Tibial nerve (tissue), 4 donors: ENCODE measurements around the gene ENKD1. TPM values are rescaled to one million over a fixed set of nuclear protein-coding genes. Genes with fewer than 3 reads are reported as not detected.

ENCODE experiments used
- DNase-seq, 2 donors: peaks; one replicate each; pipeline ENCODE4 v3.0.0-alpha.2; 2019; ENCODE audit warnings: low spot score in 2 of 2
- H3K27ac ChIP-seq, 4 donors: fragments of 200-600 bp; sonication (generic) in 3 of 4; one replicate each; pipeline ENCODE4 v1.5.1; 2017 to 2019; ENCODE audit warnings: mild to moderate bottlenecking in 1 of 4
- H3K27me3 ChIP-seq, 2 donors: fragments of 200-600 bp; sonication (generic) in 1 of 2; one replicate each; pipeline versions ENCODE4 v1.5.1 to v1.6.0; 2017 to 2019
- H3K36me3 ChIP-seq, 3 donors: fragments of 200-600 bp; sonication (generic); one replicate each; pipeline ENCODE4 v1.5.1; 2018 to 2019
- H3K4me1 ChIP-seq, 4 donors: fragments of 200-600 bp; sonication (generic) in 3 of 4; one replicate each; pipeline ENCODE4 v1.5.1; 2017 to 2019
- H3K4me3 ChIP-seq, 4 donors: fragments of 200-600 bp; sonication (generic) in 3 of 4; one replicate each; pipeline ENCODE4 v1.5.1; 2017 to 2019; ENCODE audit warnings: mild to moderate bottlenecking in 1 of 4, moderate library complexity in 1 of 4
- H3K9me3 ChIP-seq, 4 donors: fragments of 200-600 bp; sonication (generic) in 3 of 4; one replicate each; pipeline ENCODE4 v1.5.1; 2017 to 2019
- CTCF ChIP-seq, 5 experiments: fragments of 200-600 bp in 3 of 5; fragments of 450-650 bp in 2 of 5; sonication (generic) in 3 of 5; IDR thresholded peaks; one replicate each; pipeline ENCODE4 v1.5.1; 2016 to 2019; ENCODE audit warnings: antibody characterized with exemption in 5 of 5, mild to moderate bottlenecking in 3 of 5, moderate library complexity in 2 of 5
- EP300 ChIP-seq, 2 donors: sonication (generic); formaldehyde crosslinking; IDR thresholded peaks; one replicate each; pipeline ENCODE4 v1.6.1; 2017; ENCODE audit warnings: antibody characterized with exemption in 2 of 2, mild to moderate bottlenecking in 1 of 2
- POLR2A ChIP-seq, 2 donors: fragments of 450-650 bp; IDR thresholded peaks; one replicate each; pipeline ENCODE4 v1.6.1; 2017; ENCODE audit warnings: antibody characterized with exemption in 2 of 2, mild to moderate bottlenecking in 2 of 2, moderate library complexity in 2 of 2
- WGBS, 2 donors: methylation state at CpG; one replicate each; pipeline ENCODE4 v1.1.5; 2018; 5-methylcytosine and 5-hydroxymethylcytosine counted together
- total RNA-seq, 4 donors: library from RNA; depleted of rRNA; stranded (reverse); fragments of >200 nt; gene quantifications; one replicate each; pipeline ENCODE4 v1.1.0, GENCODE V29; 2016

The ENKD1 gene
- total RNA-seq, 4 donors from 2014 or later: 32.6 to 53.8 (median 45.6) TPM

- Histone ChIP-seq H3K4me1 (peaks cover 0 to 42% (median 16%) of the 10 kb centered on the region in 4 donors), H3K27me3 (no peaks in the 10 kb centered on the region), H3K27ac (no peak overlapping the region), H3K9me3 (no peaks in the 10 kb centered on the region), H3K4me3 (no peak overlapping the region), H3K36me3 (peaks cover 0 to 23% (median 0%) of the 10 kb centered on the region in 3 donors)
- TF ChIP-seq CTCF (IDR thresholded peaks at IDR 0.05) (no peak), EP300 (IDR thresholded peaks at IDR 0.05) (no peak)
- DNase-seq: no peak
- WGBS, 2 donors: 89 to 94% methylated on average over 7 of the region's 7 CpGs
Measured at GRCh38 chr16:67675999-67676398, 9.4 kb upstream of the ENKD1 start.

- WGBS, 2 donors: 92 to 97% methylated on average over 13 to 15 of the region's 17 CpGs
- peaks cover 0 to 42% (median 16%) of the 10 kb centered on the region in 4 donors for H3K4me1 ChIP-seq
- peaks cover 0 to 20% (median 0%) of the 10 kb centered on the region in 3 donors for H3K36me3 ChIP-seq
- no peak for DNase-seq
- H3K27ac ChIP-seq: no peak overlapping the region
- H3K4me3 ChIP-seq: no peak overlapping the region
- TF ChIP-seq CTCF (IDR thresholded peaks at IDR 0.05): no peak
- TF ChIP-seq EP300 (IDR thresholded peaks at IDR 0.05): no peak
- no peak for TF ChIP-seq POLR2A (IDR thresholded peaks at IDR 0.05)
- no peaks in the 10 kb centered on the region for H3K27me3 ChIP-seq
- H3K9me3 ChIP-seq: no peaks in the 10 kb centered on the region
Measured at GRCh38 chr16:67675579-67675935, 9.0 kb upstream of the ENKD1 start.

- TF ChIP-seq POLR2A (IDR thresholded peaks at IDR 0.05) (no peak), CTCF (IDR thresholded peaks at IDR 0.05) (no peak), EP300 (IDR thresholded peaks at IDR 0.05) (no peak)
- Histone ChIP-seq H3K4me3 (no peak overlapping the region), H3K4me1 (peaks cover 0 to 42% (median 16%) of the 10 kb centered on the region in 4 donors), H3K27me3 (no peaks in the 10 kb centered on the region), H3K27ac (peak overlapping the region in 3 of 4 donors; percentile 68 to 91 (median 83)), H3K36me3 (peaks cover 0 to 16% (median 0%) of the 10 kb centered on the region in 3 donors), H3K9me3 (no peaks in the 10 kb centered on the region)
- 92 to 94% methylated on average over 15 to 28 of the region's 28 CpGs for WGBS, 2 donors
- no peak for DNase-seq
Measured at GRCh38 chr16:67674851-67675578, 8.5 kb upstream of the ENKD1 start.

GRCh38 chr16:67673712-67674580 is 7.4 kb upstream of the ENKD1 start:
- Histone ChIP-seq H3K4me3 (no peak overlapping the region), H3K9me3 (no peaks in the 10 kb centered on the region), H3K27me3 (no peaks in the 10 kb centered on the region), H3K4me1 (peaks cover 0 to 42% (median 16%) of the 10 kb centered on the region in 4 donors), H3K36me3 (peaks cover 0 to 11% (median 0%) of the 10 kb centered on the region in 3 donors), H3K27ac (peak overlapping the region; percentile 56 to 91 (median 76))
- peak; percentile 47 to 59 for DNase-seq
- WGBS, 2 donors: 27 to 35% methylated on average over 17 to 18 of the region's 21 CpGs
- TF ChIP-seq EP300 (IDR thresholded peaks at IDR 0.05) (peak; percentile 24 to 82), CTCF (IDR thresholded peaks at IDR 0.05) (no peak)
